K562 (cell line): ENCODE results near the gene TPGS1. TPM values are rescaled to one million over a fixed set of nuclear protein-coding genes. Genes with fewer than 3 reads are reported as not detected.

Source experiments
- ATF1 ChIP-seq, 2 experiments: fragments of 450-650 bp in 1 of 2; IDR thresholded peaks; 2 replicates each; pipeline ENCODE4 v1.6.1; 2016; ENCODE audit warnings: missing compliant biosample characterization in 1 of 2, missing genetic modification characterization in 1 of 2
- BCOR ChIP-seq: fragments of 450-650 bp; IDR thresholded peaks from 2 replicates; pipeline ENCODE4 v1.6.1; 2016
- CBFB ChIP-seq: sonication (generic); formaldehyde crosslinking; IDR thresholded peaks from 2 replicates; pipeline ENCODE4 v1.4.0; 2020; ENCODE audit warnings: mild to moderate bottlenecking, missing genetic modification reagents
- EWSR1 ChIP-seq: fragments of 450-650 bp; IDR thresholded peaks from 2 replicates; pipeline ENCODE4 v1.6.1; 2018; ENCODE audit warnings: borderline replicate concordance, mild to moderate bottlenecking, low read depth, moderate library complexity; ENCODE audit not compliant: partially characterized antibody
- GATAD2A ChIP-seq: fragments of 450-650 bp; IDR thresholded peaks from 2 replicates; pipeline ENCODE4 v1.6.1; 2017
- HMG20A ChIP-seq: fragments of 450-650 bp; formaldehyde crosslinking; conservative IDR thresholded peaks from 2 replicates; pipeline ENCODE4 v1.4.0; 2020; ENCODE audit warnings: mild to moderate bottlenecking, mixed read lengths
- HSF4 ChIP-seq: fragments of 250-450 bp; sonication (Bioruptor Pico); IDR thresholded peaks from 2 replicates; pipeline ENCODE4 v2.1.2; 2022; ENCODE audit warnings: mild to moderate bottlenecking, moderate library complexity, borderline replicate concordance
- LCOR ChIP-seq: sonication (generic); formaldehyde crosslinking; IDR thresholded peaks from 2 replicates; pipeline ENCODE4 v1.8.0; 2022; ENCODE audit warnings: mild to moderate bottlenecking, missing genetic modification reagents
- MTA2 ChIP-seq: fragments of 450-650 bp; IDR thresholded peaks from 2 replicates; pipeline ENCODE4 v1.6.1; 2016; ENCODE audit warnings: low read depth
- RAD21 ChIP-seq, 2 experiments: fragments of 250-450 bp in 1 of 2; fragments of 450-650 bp in 1 of 2; sonication (Bioruptor Pico) in 1 of 2; formaldehyde crosslinking in 1 of 2; IDR thresholded peaks in 1 of 2; conservative IDR thresholded peaks in 1 of 2; 2 replicates each; pipeline versions ENCODE4 v1.4.0 to v1.8.0; 2020 to 2022; ENCODE audit warnings: mild to moderate bottlenecking in 2 of 2, moderate library complexity in 1 of 2
- SPI1 ChIP-seq: IDR thresholded peaks from 2 replicates; pipeline ENCODE4 v1.6.1; 2011; ENCODE audit warnings: low read depth, low read length, control low read depth, borderline replicate concordance
- TBL1XR1 ChIP-seq, 2 experiments: IDR thresholded peaks; 2 replicates each; pipeline ENCODE4 v1.6.1; 2012; ENCODE audit warnings: improper control_type of control experiment in 2 of 2, low read length in 2 of 2, mild to moderate bottlenecking in 1 of 2
- XRCC5 ChIP-seq: fragments of 200-400 bp; formaldehyde crosslinking; IDR thresholded peaks from 2 replicates; pipeline ENCODE4 v1.6.1; 2017; ENCODE audit warnings: low read depth, mild to moderate bottlenecking, low read length
- ZBTB7A ChIP-seq: IDR thresholded peaks from 2 replicates; pipeline ENCODE4 v1.6.1; 2011; ENCODE audit warnings: low read depth, mild to moderate bottlenecking, low read length, moderate library complexity, borderline replicate concordance; ENCODE audit not compliant: control insufficient read depth
- ZFP36 ChIP-seq: fragments of 150-350 bp; IDR thresholded peaks from 2 replicates; pipeline ENCODE4 v1.6.1; 2018; ENCODE audit warnings: low read length, low read depth; ENCODE audit not compliant: partially characterized antibody
- ZNF175 ChIP-seq: fragments of 200-800 bp; sonication (Bioruptor generic); IDR thresholded peaks from 2 replicates; pipeline ENCODE4 v1.6.1; 2016; ENCODE audit warnings: low read depth, mild to moderate bottlenecking, missing genetic modification characterization, missing compliant biosample characterization
- ZNF436 ChIP-seq: fragments of 250-450, 450-650 bp; sonication (Bioruptor Pico); formaldehyde crosslinking; IDR thresholded peaks from 2 replicates; pipeline ENCODE4 v1.7.0; 2020; ENCODE audit warnings: mild to moderate bottlenecking
- ZZZ3 ChIP-seq: fragments of 450-650 bp; IDR thresholded peaks from 2 replicates; pipeline ENCODE4 v1.6.1; 2016; ENCODE audit warnings: antibody characterized with exemption, mild to moderate bottlenecking, moderate library complexity
- polyA plus RNA-seq, 8 experiments: library from polyadenylated mRNA; depleted of rRNA in 4 of 8; stranded (reverse) in 5 of 8; unstranded in 3 of 8; fragments of >200 nt; fragmentation: Nextera tagmentation in 2 of 8; fragmentation: Illumina TruSeq in 1 of 8; extraction: Ambion mirVana in 2 of 8; extraction: Trizol in 1 of 8; gene quantifications; 2 replicates each; pipeline versions ENCODE4 v1.2.1 to v1.2.3, GENCODE V29; 2011 to 2014; ENCODE audit warnings: inconsistent platforms in 1 of 8, missing spikeins in 1 of 8
- total RNA-seq, 7 experiments: library from RNA; depleted of rRNA in 6 of 7; stranded (reverse); fragments of >200 nt in 6 of 7; fragmentation: Illumina TruSeq in 2 of 7; extraction: Trizol in 2 of 7; gene quantifications; 2 replicates each; pipeline versions ENCODE4 v1.2.1 to v1.2.3, GENCODE V29; 2011 to 2021; ENCODE audit warnings: low replicate concordance in 1 of 7
- TF ChIP-seq, protein P1 (sequence below): fragments of 450-650 bp; formaldehyde crosslinking; conservative IDR thresholded peaks from 2 replicates; pipeline ENCODE4 v1.4.0; 2022; ENCODE audit warnings: mild to moderate bottlenecking, missing genetic modification characterization
- TF ChIP-seq, protein P2 (sequence below): sonication (generic); formaldehyde crosslinking; IDR thresholded peaks from 2 replicates; pipeline ENCODE4 v1.5.0; 2020; ENCODE audit warnings: missing genetic modification reagents
- TF ChIP-seq, protein P3 (sequence below): fragments of 250-450 bp; sonication (Bioruptor Pico); IDR thresholded peaks from 2 replicates; pipeline ENCODE4 v1.5.0; 2021; ENCODE audit warnings: mild to moderate bottlenecking, moderate library complexity
- TF ChIP-seq, protein P4 (sequence below): sonication (generic); IDR thresholded peaks from 2 replicates; pipeline ENCODE4 v1.6.1; 2016

Gene TPGS1
- total and polyA plus RNA-seq, 9 of the 15 experiments (the other 6 are each of a cell fraction or from before 2014, with no cell fraction given) = 0.30 to 31.6 (median 1.2) TPM; not detected in 2

DNA sequence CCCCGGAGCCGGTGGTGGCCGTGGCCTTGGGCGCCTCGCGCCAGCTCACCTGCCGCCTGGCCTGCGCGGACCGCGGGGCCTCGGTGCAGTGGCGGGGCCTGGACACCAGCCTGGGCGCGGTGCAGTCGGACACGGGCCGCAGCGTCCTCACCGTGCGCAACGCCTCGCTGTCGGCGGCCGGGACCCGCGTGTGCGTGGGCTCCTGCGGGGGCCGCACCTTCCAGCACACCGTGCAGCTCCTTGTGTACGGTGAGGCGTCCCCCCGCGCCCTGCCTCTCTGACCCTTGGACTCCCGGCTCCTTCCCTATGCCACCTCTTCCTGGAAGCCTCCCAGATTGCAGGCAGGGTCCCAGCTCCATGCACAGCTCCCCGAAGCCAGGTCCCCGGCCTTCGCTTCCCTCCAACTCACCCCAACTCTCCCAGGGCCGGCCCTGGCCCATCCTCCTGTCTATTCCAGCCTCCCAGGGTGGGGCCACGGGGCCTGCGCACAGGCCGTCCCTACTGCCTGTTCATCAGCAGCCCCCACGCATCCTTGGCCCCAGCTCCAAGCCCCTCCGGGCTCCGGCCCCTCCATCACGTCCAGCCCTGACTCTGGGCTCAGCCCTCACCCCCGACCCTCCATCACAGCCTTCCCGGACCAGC lies 9.3 kb upstream of the TPGS1 start (continued):
- TF ChIP-seq ZFP36 (peak; percentile 91), CBFB (no peak), HSF4 (CRISPR knock-in tag) (no peak), ZBTB7A (peak; percentile 14; the same call in 1 of the 2 replicates), RAD21 (CRISPR knock-in tag; conservative IDR thresholded peaks at IDR 0.05 in 1 of 2, IDR thresholded peaks at IDR 0.05 in 1 of 2) (no peak), ATF1 (CRISPR knock-in tag; IDR thresholded peaks at IDR 0.05) (no peak), ATF1 (tag; IDR thresholded peaks at IDR 0.05) (no peak), SPI1 (no peak), ZNF175 (CRISPR knock-in tag) (no peak), MTA2 (no peak), EWSR1 (no peak), ZNF436 (peak; percentile 76; the same call in 1 of the 2 replicates), TBL1XR1 (IDR thresholded peaks at IDR 0.05; ENCODE audit: low read length in 2 of 2) (no peak), XRCC5 (no peak), GATAD2A (no peak), BCOR (peak; percentile 73; the same call in 1 of the 2 replicates), HMG20A (no peak), ZZZ3 (no peak), LCOR (CRISPR knock-in tag) (no peak)
- TF ChIP-seq, protein P1, sequence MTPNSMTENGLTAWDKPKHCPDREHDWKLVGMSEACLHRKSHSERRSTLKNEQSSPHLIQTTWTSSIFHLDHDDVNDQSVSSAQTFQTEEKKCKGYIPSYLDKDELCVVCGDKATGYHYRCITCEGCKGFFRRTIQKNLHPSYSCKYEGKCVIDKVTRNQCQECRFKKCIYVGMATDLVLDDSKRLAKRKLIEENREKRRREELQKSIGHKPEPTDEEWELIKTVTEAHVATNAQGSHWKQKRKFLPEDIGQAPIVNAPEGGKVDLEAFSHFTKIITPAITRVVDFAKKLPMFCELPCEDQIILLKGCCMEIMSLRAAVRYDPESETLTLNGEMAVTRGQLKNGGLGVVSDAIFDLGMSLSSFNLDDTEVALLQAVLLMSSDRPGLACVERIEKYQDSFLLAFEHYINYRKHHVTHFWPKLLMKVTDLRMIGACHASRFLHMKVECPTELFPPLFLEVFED (CRISPR knock-in tag) = no peak
- TF ChIP-seq, protein P2, sequence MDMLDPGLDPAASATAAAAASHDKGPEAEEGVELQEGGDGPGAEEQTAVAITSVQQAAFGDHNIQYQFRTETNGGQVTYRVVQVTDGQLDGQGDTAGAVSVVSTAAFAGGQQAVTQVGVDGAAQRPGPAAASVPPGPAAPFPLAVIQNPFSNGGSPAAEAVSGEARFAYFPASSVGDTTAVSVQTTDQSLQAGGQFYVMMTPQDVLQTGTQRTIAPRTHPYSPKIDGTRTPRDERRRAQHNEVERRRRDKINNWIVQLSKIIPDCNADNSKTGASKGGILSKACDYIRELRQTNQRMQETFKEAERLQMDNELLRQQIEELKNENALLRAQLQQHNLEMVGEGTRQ = no peak
- TF ChIP-seq, protein P3, sequence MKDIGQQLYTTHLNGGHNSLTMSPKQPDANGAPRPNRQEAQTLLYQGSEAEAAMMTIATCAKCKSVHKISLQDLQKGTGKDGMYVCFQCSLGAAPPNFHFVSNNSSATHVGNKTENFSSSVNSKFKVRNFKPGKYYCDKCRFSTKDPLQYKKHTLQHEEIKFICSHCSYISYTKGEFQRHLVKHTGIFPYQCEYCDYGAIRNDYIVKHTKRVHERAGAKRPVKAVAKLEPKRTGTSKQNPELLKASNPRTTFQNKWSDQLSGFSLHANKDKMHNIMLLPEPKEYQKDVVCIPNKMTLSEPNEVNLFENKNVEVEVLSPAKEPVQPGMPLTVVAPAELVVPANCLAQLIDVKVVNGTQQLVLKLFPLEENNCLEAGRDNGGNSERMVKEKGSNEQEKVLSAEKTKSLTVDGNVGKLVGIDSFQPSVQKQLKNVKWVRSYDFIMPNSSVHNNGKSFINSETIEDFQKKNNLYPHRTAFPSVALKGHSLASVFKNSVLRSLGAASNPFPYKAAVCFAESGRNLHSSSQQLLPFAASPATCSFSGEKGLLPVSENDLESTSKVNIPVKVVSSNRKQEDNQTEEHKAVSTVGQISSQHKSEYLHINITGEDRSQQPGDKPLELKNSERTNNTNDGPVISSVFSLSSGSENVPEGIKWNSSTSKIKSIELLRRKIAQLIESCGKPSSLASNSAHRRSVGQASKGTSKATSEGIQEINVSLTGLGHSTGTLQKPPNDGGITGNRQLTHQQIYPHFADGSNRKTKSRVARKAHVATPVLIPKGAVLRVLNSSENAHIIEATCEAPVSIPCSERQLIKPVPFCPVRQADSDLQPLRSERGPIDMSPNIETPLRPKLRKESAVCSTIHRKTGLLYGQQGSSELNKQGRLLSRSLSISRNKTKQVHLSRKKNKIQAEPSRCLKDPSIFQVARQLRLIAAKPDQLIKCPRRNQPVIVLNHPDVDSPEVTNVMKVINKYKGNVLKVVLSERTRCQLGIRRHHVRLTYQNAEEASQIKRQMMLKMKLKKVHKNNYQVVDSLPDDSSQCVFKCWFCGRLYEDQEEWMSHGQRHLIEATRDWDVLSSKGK (CRISPR knock-in tag) = no peak
- TF ChIP-seq, protein P4, sequence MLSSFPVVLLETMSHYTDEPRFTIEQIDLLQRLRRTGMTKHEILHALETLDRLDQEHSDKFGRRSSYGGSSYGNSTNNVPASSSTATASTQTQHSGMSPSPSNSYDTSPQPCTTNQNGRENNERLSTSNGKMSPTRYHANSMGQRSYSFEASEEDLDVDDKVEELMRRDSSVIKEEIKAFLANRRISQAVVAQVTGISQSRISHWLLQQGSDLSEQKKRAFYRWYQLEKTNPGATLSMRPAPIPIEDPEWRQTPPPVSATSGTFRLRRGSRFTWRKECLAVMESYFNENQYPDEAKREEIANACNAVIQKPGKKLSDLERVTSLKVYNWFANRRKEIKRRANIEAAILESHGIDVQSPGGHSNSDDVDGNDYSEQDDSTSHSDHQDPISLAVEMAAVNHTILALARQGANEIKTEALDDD = no peak
